ENCODE results near the gene BCR. TPM values are rescaled to one million over a fixed set of nuclear protein-coding genes. Genes with fewer than 3 reads are reported as not detected.

BCR gene
- polyA plus RNA-seq, 1 donor (not counting 4 experiments of a cell fraction or from before 2014, with no cell fraction given): 25.8 TPM

GRCh38 chr22:23168391-23169042 lies 11.8 kb upstream of the BCR start:
- dilution Hi-C loops (cut with MboI; ENCODE audit: extremely low pct_ligation_motif_present, low sequenced_read_pairs): no loop called here
- no peak overlapping the region for H3K9ac ChIP-seq (ENCODE audit: control insufficient read depth, extremely low read depth, insufficient read depth, low read length)
- no peaks in the 10 kb centered on the region for H3K9me1 ChIP-seq (ENCODE audit: control insufficient read depth, extremely low read depth, insufficient read depth, low read length)
- no peak overlapping the region for H3K27ac ChIP-seq (ENCODE audit: control insufficient read depth, insufficient read depth, low read length)
- H3K4me1 ChIP-seq (ENCODE audit: control insufficient read depth, extremely low read depth, insufficient read depth, low read length): no peaks in the 10 kb centered on the region
- no peak for DNase-seq (ENCODE audit: low read depth, low spot score)
- no peak for FAIRE-seq
- H3K4me2 ChIP-seq (ENCODE audit: control insufficient read depth, extremely low read depth, insufficient read depth, low read depth, low read length): no peak overlapping the region
- no peaks in the 10 kb centered on the region for H3K36me3 ChIP-seq (ENCODE audit: control insufficient read depth in 2 of 2, extremely low read depth in 1 of 2, insufficient read depth in 2 of 2, low read length in 2 of 2)
- no peak overlapping the region for H3K4me3 ChIP-seq (ENCODE audit: control insufficient read depth in 2 of 3, extremely low read depth in 1 of 3, insufficient read depth in 2 of 3, low read depth in 1 of 3, low read length in 3 of 3)
- no peak for TF ChIP-seq EZH2 (IDR thresholded peaks at IDR 0.05; ENCODE audit: low read length)
- no peak for TF ChIP-seq CTCF (optimal IDR thresholded peaks at IDR 0.05 in 1 of 3, IDR thresholded peaks at IDR 0.05 in 1 of 3, conservative IDR thresholded peaks at IDR 0.05 in 1 of 3; ENCODE audit: extremely low read depth in 1 of 3, insufficient read depth in 2 of 3, low read length in 3 of 3)
- no peaks in the 10 kb centered on the region for H4K20me1 ChIP-seq (ENCODE audit: control insufficient read depth, extremely low read depth, insufficient read depth, low read length)
- H2AFZ ChIP-seq (ENCODE audit: control insufficient read depth, low read length): no peak overlapping the region
- no peaks in the 10 kb centered on the region for H3K9me3 ChIP-seq (ENCODE audit: control insufficient read depth, low read depth, low read length)
- H3K79me2 ChIP-seq (ENCODE audit: control insufficient read depth, insufficient read depth, low read length): no peaks in the 10 kb centered on the region
- H3K27me3 ChIP-seq (ENCODE audit: control insufficient read depth, extremely low read depth, insufficient read depth, low read length): no peaks in the 10 kb centered on the region

DNA sequence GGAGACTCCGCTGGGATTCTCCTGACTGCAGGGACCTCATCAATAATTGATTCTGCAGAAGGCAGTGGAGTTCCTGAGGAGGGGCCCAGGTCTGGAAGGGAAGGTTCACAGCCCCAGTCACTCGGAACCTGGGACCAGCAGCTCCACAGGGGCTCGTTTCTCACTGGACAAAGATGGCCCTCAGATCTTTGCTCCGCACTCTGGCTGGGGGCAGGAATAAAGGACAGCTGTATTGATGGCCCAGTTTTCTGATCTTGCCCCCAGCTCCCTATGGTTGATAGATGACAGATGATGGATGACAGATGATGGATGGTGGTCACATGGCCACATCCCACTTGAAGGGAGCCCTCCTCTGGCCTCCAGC lies 11.3 kb upstream of the BCR start:
- H4K20me1 ChIP-seq (ENCODE audit: control insufficient read depth, extremely low read depth, insufficient read depth, low read length): no peaks in the 10 kb centered on the region
- no peaks in the 10 kb centered on the region for H3K9me3 ChIP-seq (ENCODE audit: control insufficient read depth, low read depth, low read length)
- DNase-seq (ENCODE audit: low read depth, low spot score) (no peak), FAIRE-seq (no peak)
- H2AFZ ChIP-seq (ENCODE audit: control insufficient read depth, low read length): no peak overlapping the region
- H3K9ac ChIP-seq (ENCODE audit: control insufficient read depth, extremely low read depth, insufficient read depth, low read length): no peak overlapping the region
- H3K4me1 ChIP-seq (ENCODE audit: control insufficient read depth, extremely low read depth, insufficient read depth, low read length): no peaks in the 10 kb centered on the region
- H3K9me1 ChIP-seq (ENCODE audit: control insufficient read depth, extremely low read depth, insufficient read depth, low read length): no peaks in the 10 kb centered on the region
- no peaks in the 10 kb centered on the region for H3K36me3 ChIP-seq (ENCODE audit: control insufficient read depth in 2 of 2, extremely low read depth in 1 of 2, insufficient read depth in 2 of 2, low read length in 2 of 2)
- no peaks in the 10 kb centered on the region for H3K27me3 ChIP-seq (ENCODE audit: control insufficient read depth, extremely low read depth, insufficient read depth, low read length)
- TF ChIP-seq CTCF (optimal IDR thresholded peaks at IDR 0.05 in 1 of 3, IDR thresholded peaks at IDR 0.05 in 1 of 3, conservative IDR thresholded peaks at IDR 0.05 in 1 of 3; ENCODE audit: extremely low read depth in 1 of 3, insufficient read depth in 2 of 3, low read length in 3 of 3): no peak
- TF ChIP-seq EZH2 (IDR thresholded peaks at IDR 0.05; ENCODE audit: low read length): no peak
- H3K27ac ChIP-seq (ENCODE audit: control insufficient read depth, insufficient read depth, low read length): no peak overlapping the region
- no peaks in the 10 kb centered on the region for H3K79me2 ChIP-seq (ENCODE audit: control insufficient read depth, insufficient read depth, low read length)
- H3K4me3 ChIP-seq (ENCODE audit: control insufficient read depth in 2 of 3, extremely low read depth in 1 of 3, insufficient read depth in 2 of 3, low read depth in 1 of 3, low read length in 3 of 3): no peak overlapping the region
- H3K4me2 ChIP-seq (ENCODE audit: control insufficient read depth, extremely low read depth, insufficient read depth, low read depth, low read length): no peak overlapping the region
- dilution Hi-C loops (cut with MboI; ENCODE audit: extremely low pct_ligation_motif_present, low sequenced_read_pairs): no loop called here
